Measurements from ENCODE around the gene UGGT2.

DNA sequence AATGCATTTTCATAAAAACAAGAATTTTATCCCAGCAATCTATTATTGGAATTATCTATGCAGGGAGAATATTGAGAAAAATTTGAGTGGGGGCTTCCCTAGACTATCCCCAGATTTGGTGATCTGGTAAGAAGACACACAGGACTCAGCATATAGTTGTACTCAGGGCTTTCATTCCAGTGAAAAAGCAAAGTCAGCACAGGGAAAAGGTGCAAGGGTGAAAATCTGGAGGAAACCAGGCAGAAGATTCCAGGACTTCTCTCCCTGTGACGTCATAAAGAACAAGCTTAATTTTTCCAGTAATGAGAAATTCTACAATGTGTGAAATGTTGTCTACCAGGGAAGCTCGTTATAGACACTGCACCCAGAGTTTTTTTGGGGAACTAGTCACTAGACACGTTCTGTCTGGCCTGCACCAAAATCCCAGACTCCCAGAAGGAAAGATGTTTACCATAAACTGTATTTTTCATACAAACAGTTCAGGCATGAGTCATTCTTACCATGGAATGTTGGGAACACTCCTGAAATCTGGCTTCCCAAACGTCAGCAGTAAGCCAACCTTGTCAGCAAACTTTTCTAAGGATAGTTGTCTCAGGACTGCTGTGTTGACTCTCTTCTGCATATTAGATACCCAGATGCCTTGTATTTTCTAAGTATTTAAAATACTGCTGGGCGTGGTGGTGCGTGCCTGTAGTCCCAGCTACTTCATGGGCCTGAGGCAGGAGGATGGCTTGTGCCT, 268.9 kb downstream of the UGGT2 start:
- no peak for TF ChIP-seq EZH2 (IDR thresholded peaks at IDR 0.05; ENCODE audit: borderline replicate concordance, insufficient read depth, low read depth, low read length, poor library complexity, severe bottlenecking)
- TF ChIP-seq, protein P1, sequence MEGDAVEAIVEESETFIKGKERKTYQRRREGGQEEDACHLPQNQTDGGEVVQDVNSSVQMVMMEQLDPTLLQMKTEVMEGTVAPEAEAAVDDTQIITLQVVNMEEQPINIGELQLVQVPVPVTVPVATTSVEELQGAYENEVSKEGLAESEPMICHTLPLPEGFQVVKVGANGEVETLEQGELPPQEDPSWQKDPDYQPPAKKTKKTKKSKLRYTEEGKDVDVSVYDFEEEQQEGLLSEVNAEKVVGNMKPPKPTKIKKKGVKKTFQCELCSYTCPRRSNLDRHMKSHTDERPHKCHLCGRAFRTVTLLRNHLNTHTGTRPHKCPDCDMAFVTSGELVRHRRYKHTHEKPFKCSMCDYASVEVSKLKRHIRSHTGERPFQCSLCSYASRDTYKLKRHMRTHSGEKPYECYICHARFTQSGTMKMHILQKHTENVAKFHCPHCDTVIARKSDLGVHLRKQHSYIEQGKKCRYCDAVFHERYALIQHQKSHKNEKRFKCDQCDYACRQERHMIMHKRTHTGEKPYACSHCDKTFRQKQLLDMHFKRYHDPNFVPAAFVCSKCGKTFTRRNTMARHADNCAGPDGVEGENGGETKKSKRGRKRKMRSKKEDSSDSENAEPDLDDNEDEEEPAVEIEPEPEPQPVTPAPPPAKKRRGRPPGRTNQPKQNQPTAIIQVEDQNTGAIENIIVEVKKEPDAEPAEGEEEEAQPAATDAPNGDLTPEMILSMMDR (IDR thresholded peaks at IDR 0.05): no peak
